WTC11 (cell line): ENCODE results near the gene MARK2.

ENCODE experiments used
- MXD4 ChIP-seq: fragments of 250-450 bp; sonication (Bioruptor Pico); IDR thresholded peaks from 2 replicates; pipeline ENCODE4 v1.8.0; 2021; ENCODE audit warnings: mild to moderate bottlenecking, moderate library complexity, borderline replicate concordance
- MYBL2 ChIP-seq: sonication (generic); formaldehyde crosslinking; IDR thresholded peaks from 2 replicates; pipeline ENCODE4 v1.8.1; 2023; ENCODE audit warnings: mild to moderate bottlenecking, moderate library complexity, missing genetic modification reagents
- NR2C2 ChIP-seq: sonication (generic); formaldehyde crosslinking; IDR thresholded peaks from 2 replicates; pipeline ENCODE4 v1.8.0; 2022; ENCODE audit warnings: mild to moderate bottlenecking, missing genetic modification reagents
- TEAD4 ChIP-seq: sonication (generic); formaldehyde crosslinking; IDR thresholded peaks from 2 replicates; pipeline ENCODE4 v1.8.0; 2022; ENCODE audit warnings: mild to moderate bottlenecking, missing genetic modification reagents
- ZNF416 ChIP-seq: fragments of 250-450 bp; sonication (Bioruptor Pico); IDR thresholded peaks from 2 replicates; pipeline ENCODE4 v1.9.0; 2021; ENCODE audit warnings: mild to moderate bottlenecking, inconsistent platforms
- TF ChIP-seq, protein P1 (sequence below): fragments of 200-600 bp; IDR thresholded peaks from 2 replicates; pipeline ENCODE4 v1.8.0; 2022; ENCODE audit warnings: antibody characterized with exemption
- TF ChIP-seq, protein P2 (sequence below): sonication (generic); formaldehyde crosslinking; IDR thresholded peaks from 2 replicates; pipeline ENCODE4 v1.8.1; 2023; ENCODE audit warnings: mild to moderate bottlenecking, moderate library complexity, missing genetic modification reagents
- TF ChIP-seq, protein P3 (sequence below): sonication (generic); formaldehyde crosslinking; IDR thresholded peaks from 2 replicates; pipeline ENCODE4 v1.8.0; 2022; ENCODE audit warnings: mild to moderate bottlenecking, missing genetic modification reagents
- TF ChIP-seq, protein P4 (sequence below): sonication (generic); formaldehyde crosslinking; conservative IDR thresholded peaks from 2 replicates; pipeline ENCODE4 v1.8.1; 2023; ENCODE audit warnings: mild to moderate bottlenecking, low read depth, missing genetic modification reagents, moderate library complexity
- TF ChIP-seq, protein P5 (sequence below): sonication (generic); formaldehyde crosslinking; conservative IDR thresholded peaks from 2 replicates; pipeline ENCODE4 v1.8.1; 2022; ENCODE audit warnings: mild to moderate bottlenecking, missing genetic modification reagents
- TF ChIP-seq, protein P6 (sequence below): sonication (generic); formaldehyde crosslinking; IDR thresholded peaks from 2 replicates; pipeline ENCODE4 v1.8.1; 2022; ENCODE audit warnings: mild to moderate bottlenecking, missing genetic modification reagents, moderate library complexity, borderline replicate concordance
- TF ChIP-seq, protein P7 (sequence below): sonication (generic); formaldehyde crosslinking; IDR thresholded peaks from 2 replicates; pipeline ENCODE4 v1.8.0; 2022; ENCODE audit warnings: mild to moderate bottlenecking, missing genetic modification reagents
- TF ChIP-seq, protein P8 (sequence below): sonication (generic); formaldehyde crosslinking; IDR thresholded peaks from 2 replicates; pipeline ENCODE4 v1.8.1; 2022; ENCODE audit warnings: low read depth, mild to moderate bottlenecking, moderate library complexity, missing genetic modification reagents, borderline replicate concordance

DNA sequence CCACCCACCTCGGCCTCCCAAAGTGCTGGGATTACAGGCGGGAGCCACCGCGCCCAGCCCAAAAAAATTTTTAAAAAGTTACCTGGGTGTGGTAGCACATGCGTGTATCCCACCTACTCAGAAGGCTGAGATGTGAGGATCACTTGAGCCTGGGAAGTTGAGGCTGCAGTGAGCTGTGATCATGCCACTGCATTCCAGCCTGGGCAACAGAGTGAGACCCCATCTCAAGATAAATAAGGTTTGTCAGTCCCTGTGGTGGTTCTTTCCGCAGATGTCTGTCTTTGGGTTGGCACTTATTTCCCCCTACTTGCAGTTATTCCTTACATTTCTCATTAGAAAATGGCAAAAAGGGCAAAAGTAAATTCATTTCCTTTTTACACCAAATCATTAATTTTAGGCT, 8.0 kb downstream of the MARK2 start:
- no peak for TF ChIP-seq ZNF416 (CRISPR knock-in tag)
- TF ChIP-seq, protein P1, sequence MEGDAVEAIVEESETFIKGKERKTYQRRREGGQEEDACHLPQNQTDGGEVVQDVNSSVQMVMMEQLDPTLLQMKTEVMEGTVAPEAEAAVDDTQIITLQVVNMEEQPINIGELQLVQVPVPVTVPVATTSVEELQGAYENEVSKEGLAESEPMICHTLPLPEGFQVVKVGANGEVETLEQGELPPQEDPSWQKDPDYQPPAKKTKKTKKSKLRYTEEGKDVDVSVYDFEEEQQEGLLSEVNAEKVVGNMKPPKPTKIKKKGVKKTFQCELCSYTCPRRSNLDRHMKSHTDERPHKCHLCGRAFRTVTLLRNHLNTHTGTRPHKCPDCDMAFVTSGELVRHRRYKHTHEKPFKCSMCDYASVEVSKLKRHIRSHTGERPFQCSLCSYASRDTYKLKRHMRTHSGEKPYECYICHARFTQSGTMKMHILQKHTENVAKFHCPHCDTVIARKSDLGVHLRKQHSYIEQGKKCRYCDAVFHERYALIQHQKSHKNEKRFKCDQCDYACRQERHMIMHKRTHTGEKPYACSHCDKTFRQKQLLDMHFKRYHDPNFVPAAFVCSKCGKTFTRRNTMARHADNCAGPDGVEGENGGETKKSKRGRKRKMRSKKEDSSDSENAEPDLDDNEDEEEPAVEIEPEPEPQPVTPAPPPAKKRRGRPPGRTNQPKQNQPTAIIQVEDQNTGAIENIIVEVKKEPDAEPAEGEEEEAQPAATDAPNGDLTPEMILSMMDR = no peak
- TF ChIP-seq MXD4 = no peak
- TF ChIP-seq, protein P2, sequence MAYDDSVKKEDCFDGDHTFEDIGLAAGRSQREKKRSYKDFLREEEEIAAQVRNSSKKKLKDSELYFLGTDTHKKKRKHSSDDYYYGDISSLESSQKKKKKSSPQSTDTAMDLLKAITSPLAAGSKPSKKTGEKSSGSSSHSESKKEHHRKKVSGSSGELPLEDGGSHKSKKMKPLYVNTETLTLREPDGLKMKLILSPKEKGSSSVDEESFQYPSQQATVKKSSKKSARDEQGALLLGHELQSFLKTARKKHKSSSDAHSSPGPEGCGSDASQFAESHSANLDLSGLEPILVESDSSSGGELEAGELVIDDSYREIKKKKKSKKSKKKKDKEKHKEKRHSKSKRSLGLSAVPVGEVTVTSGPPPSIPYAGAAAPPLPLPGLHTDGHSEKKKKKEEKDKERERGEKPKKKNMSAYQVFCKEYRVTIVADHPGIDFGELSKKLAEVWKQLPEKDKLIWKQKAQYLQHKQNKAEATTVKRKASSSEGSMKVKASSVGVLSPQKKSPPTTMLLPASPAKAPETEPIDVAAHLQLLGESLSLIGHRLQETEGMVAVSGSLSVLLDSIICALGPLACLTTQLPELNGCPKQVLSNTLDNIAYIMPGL (CRISPR knock-in tag) = no peak
- TF ChIP-seq, protein P3, sequence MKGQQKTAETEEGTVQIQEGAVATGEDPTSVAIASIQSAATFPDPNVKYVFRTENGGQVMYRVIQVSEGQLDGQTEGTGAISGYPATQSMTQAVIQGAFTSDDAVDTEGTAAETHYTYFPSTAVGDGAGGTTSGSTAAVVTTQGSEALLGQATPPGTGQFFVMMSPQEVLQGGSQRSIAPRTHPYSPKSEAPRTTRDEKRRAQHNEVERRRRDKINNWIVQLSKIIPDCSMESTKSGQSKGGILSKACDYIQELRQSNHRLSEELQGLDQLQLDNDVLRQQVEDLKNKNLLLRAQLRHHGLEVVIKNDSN (CRISPR knock-in tag) = no peak
- TF ChIP-seq TEAD4 (CRISPR knock-in tag) = no peak
- no peak for TF ChIP-seq NR2C2 (CRISPR knock-in tag)
- TF ChIP-seq, protein P4, sequence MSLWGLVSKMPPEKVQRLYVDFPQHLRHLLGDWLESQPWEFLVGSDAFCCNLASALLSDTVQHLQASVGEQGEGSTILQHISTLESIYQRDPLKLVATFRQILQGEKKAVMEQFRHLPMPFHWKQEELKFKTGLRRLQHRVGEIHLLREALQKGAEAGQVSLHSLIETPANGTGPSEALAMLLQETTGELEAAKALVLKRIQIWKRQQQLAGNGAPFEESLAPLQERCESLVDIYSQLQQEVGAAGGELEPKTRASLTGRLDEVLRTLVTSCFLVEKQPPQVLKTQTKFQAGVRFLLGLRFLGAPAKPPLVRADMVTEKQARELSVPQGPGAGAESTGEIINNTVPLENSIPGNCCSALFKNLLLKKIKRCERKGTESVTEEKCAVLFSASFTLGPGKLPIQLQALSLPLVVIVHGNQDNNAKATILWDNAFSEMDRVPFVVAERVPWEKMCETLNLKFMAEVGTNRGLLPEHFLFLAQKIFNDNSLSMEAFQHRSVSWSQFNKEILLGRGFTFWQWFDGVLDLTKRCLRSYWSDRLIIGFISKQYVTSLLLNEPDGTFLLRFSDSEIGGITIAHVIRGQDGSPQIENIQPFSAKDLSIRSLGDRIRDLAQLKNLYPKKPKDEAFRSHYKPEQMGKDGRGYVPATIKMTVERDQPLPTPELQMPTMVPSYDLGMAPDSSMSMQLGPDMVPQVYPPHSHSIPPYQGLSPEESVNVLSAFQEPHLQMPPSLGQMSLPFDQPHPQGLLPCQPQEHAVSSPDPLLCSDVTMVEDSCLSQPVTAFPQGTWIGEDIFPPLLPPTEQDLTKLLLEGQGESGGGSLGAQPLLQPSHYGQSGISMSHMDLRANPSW (CRISPR knock-in tag) = no peak
- TF ChIP-seq MYBL2 (CRISPR knock-in tag) = no peak
- TF ChIP-seq, protein P5, sequence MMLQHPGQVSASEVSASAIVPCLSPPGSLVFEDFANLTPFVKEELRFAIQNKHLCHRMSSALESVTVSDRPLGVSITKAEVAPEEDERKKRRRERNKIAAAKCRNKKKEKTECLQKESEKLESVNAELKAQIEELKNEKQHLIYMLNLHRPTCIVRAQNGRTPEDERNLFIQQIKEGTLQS (CRISPR knock-in tag) = no peak
- TF ChIP-seq, protein P6, sequence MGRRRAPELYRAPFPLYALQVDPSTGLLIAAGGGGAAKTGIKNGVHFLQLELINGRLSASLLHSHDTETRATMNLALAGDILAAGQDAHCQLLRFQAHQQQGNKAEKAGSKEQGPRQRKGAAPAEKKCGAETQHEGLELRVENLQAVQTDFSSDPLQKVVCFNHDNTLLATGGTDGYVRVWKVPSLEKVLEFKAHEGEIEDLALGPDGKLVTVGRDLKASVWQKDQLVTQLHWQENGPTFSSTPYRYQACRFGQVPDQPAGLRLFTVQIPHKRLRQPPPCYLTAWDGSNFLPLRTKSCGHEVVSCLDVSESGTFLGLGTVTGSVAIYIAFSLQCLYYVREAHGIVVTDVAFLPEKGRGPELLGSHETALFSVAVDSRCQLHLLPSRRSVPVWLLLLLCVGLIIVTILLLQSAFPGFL (CRISPR knock-in tag) = no peak
- TF ChIP-seq, protein P7, sequence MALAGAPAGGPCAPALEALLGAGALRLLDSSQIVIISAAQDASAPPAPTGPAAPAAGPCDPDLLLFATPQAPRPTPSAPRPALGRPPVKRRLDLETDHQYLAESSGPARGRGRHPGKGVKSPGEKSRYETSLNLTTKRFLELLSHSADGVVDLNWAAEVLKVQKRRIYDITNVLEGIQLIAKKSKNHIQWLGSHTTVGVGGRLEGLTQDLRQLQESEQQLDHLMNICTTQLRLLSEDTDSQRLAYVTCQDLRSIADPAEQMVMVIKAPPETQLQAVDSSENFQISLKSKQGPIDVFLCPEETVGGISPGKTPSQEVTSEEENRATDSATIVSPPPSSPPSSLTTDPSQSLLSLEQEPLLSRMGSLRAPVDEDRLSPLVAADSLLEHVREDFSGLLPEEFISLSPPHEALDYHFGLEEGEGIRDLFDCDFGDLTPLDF = no peak
- TF ChIP-seq, protein P8, sequence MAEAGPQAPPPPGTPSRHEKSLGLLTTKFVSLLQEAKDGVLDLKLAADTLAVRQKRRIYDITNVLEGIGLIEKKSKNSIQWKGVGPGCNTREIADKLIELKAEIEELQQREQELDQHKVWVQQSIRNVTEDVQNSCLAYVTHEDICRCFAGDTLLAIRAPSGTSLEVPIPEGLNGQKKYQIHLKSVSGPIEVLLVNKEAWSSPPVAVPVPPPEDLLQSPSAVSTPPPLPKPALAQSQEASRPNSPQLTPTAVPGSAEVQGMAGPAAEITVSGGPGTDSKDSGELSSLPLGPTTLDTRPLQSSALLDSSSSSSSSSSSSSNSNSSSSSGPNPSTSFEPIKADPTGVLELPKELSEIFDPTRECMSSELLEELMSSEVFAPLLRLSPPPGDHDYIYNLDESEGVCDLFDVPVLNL (CRISPR knock-in tag) = no peak
